Measurements from ENCODE around the gene GIPR. TPM values are rescaled to one million over a fixed set of nuclear protein-coding genes. Genes with fewer than 3 reads are reported as not detected.
"Not testable (repeated sequence)": the region's sequence is repeated elsewhere in the genome, so short reads cannot be mapped to it uniquely, and the experiment has no call there.

The GIPR gene
- total RNA-seq, 1 donor from 2014 or later, result 0.72 TPM

- peak; percentile 95 for DNase-seq (ENCODE audit: low spot score)
Observed at GRCh38 chr19:45645631-45646344, 22.2 kb upstream of the GIPR start.

GRCh38 chr19:45646345-45646698 is 21.7 kb upstream of the GIPR start:
- DNase-seq (ENCODE audit: low spot score), result no peak

GRCh38 chr19:45650722-45651121 is 17.3 kb upstream of the GIPR start:
- no peak for DNase-seq (ENCODE audit: low spot score)

GRCh38 chr19:45653634-45654033 is 14.4 kb upstream of the GIPR start:
- no peak for DNase-seq (ENCODE audit: low spot score)

- no peak for DNase-seq (ENCODE audit: low spot score)
Observed at GRCh38 chr19:45655073-45655472, 12.9 kb upstream of the GIPR start.

- peak; percentile 77 for DNase-seq (ENCODE audit: low spot score)
Observed at GRCh38 chr19:45657520-45658167, 10.4 kb upstream of the GIPR start.

GRCh38 chr19:45659096-45659729 is 8.8 kb upstream of the GIPR start:
- no peak for DNase-seq (ENCODE audit: low spot score)

GRCh38 chr19:45660636-45661035 is 7.4 kb upstream of the GIPR start:
- DNase-seq (ENCODE audit: low spot score), result no peak

- DNase-seq (ENCODE audit: low spot score), result no peak
Observed at GRCh38 chr19:45663800-45664199, 4.2 kb upstream of the GIPR start.

GRCh38 chr19:45664575-45664974 is 3.4 kb upstream of the GIPR start:
- DNase-seq (ENCODE audit: low spot score), result no peak

GRCh38 chr19:45668342-45668871 is 386 bp downstream of the GIPR start:
- no peak for DNase-seq (ENCODE audit: low spot score)

- DNase-seq (ENCODE audit: low spot score), result no peak
Observed at GRCh38 chr19:45670670-45671453, 2.8 kb downstream of the GIPR start.

- DNase-seq (ENCODE audit: low spot score), result no peak
Observed at GRCh38 chr19:45674946-45675345, 6.9 kb downstream of the GIPR start.

- no peak for DNase-seq (ENCODE audit: low spot score)
Observed at GRCh38 chr19:45676851-45677263, 8.8 kb downstream of the GIPR start.

GRCh38 chr19:45677351-45678230 is 9.6 kb downstream of the GIPR start:
- peak; percentile 66 for DNase-seq (ENCODE audit: low spot score)

- peak; percentile 79 for DNase-seq (ENCODE audit: low spot score)
Observed at GRCh38 chr19:45681391-45682015, 13.5 kb downstream of the GIPR start.

GRCh38 chr19:45682117-45682516 is 14.1 kb downstream of the GIPR start:
- DNase-seq (ENCODE audit: low spot score), result no peak

- no peak for DNase-seq (ENCODE audit: low spot score)
Observed at GRCh38 chr19:45682908-45683307, 14.9 kb downstream of the GIPR start.

- not testable (repeated sequence) for DNase-seq (ENCODE audit: low spot score)
Observed at GRCh38 chr19:45685045-45685444, 17.0 kb downstream of the GIPR start.

- no peak for DNase-seq (ENCODE audit: low spot score)
Observed at GRCh38 chr19:45687599-45687998, 19.6 kb downstream of the GIPR start.
